HG02571 (cell line): ENCODE measurements around the gene FGF9.

Experiments
- ATAC-seq: cut with Tn5 transposase; IDR thresholded peaks from one replicate; pipeline ENCODE4 v1.9.1; 2021; ENCODE audit warnings: mild to moderate bottlenecking, moderate library complexity; ENCODE audit not compliant: unreplicated experiment

The FGF9 gene

GRCh38 chr13:21673789-21674489 is 3.1 kb downstream of the FGF9 start:
- peak; percentile 27 for ATAC-seq

GRCh38 chr13:21674490-21675009 is 3.7 kb downstream of the FGF9 start:
- ATAC-seq = no peak

DNA sequence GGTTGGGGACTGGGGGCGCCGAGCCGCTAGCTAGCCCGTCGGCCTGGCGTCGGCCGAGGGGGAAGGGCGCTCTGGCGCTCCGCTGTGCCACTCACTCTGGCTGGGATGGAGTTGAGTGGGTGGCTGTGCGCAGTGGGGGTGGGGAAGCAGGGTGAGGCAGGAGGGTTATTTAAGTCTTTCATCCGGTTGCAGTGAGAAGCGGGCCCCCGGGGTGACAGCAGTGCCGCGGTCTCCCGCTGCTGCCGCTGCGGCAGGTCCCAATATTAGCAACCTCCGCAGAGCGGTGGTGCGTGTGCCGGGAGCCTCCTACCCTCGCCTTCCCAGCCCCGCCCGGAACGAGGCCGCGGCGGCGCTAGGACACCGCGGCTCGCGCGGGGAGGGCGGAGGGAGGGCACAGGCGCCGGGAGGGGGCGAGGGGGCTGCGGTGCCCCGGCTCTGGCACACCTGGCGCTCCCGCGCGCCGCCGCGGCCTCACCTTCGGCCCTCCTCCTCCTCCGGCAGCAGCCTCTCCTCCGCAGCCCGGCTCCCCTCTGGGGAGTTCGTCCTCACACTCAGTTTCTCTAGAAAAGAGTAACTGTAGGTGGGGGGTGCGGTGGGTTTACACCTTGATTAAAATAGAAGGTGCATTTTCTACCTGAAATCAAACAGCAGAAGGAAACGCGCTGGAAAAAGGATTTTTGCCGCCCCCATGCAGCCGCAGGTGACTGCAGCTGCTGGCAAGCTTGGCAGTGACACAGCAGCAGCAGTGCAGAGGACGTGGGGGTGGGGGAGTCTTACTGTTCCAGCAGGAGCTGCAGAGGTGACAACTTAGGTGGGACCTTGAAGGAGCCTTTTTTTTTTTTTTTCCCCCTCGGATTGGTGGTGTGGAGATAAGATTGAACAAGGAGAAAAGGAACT is 4.5 kb downstream of the FGF9 start:
- no peak for ATAC-seq

GRCh38 chr13:21676611-21677021 is 5.7 kb downstream of the FGF9 start:
- ATAC-seq = no peak

- no peak for ATAC-seq
Observed at GRCh38 chr13:21677075-21677623, 6.3 kb downstream of the FGF9 start.

DNA sequence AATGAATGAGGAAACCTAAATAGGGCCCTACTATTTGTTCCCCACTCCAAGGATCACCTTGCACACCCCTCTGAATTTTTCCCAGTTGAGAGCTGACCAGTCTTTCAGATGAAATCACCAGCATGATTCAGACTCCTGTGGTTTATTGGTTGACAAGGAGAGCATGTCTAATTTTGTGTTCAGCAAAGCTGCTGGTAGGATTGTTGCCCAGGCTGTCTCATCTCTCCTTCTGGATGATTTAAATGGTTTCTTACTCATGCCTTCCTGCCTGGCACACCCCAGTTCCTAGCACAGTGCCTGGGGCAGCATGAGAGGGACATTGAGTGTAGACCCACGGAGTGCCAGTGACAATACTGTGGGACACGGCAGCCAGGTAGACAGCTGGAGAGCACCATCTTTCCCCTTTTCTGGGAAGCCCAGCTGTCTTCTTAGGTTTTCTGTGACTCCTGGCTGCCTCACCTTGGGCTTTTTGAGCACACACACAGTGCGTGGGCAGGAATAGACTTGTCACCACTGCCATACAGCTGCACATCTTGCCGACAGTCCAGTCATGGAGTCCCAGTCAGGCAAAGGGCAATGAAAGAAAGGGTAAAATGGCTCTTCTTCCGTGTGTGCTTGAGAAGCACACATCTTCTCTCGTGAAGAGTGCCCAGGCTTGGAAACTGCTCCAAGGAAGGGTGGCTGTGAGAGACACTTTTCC is 12.3 kb downstream of the FGF9 start:
- no peak for ATAC-seq

- no peak for ATAC-seq
Observed at GRCh38 chr13:21684576-21684975, 13.7 kb downstream of the FGF9 start.

- ATAC-seq = no peak
Observed at GRCh38 chr13:21685485-21686064, 14.7 kb downstream of the FGF9 start.

GRCh38 chr13:21686751-21687391 is 16.0 kb downstream of the FGF9 start:
- ATAC-seq = peak; percentile 98

DNA sequence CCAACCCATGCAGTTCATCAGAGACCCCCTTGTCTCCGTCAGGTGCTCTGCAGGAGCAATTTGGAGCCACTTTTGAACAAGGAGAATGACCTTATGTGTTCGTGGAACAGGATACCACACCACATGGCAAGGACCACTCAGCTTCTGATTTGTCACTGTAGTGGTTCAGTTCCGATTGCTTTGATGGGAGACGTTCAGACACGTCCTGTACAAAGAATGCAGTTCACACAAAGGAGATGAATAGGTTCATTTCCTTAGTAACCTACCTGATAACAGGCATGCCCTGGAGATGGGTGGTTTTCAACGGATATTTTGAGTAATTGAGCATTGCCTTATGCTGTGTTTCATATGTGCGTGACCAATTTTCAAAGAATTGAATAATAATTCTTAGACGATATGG is 17.2 kb downstream of the FGF9 start:
- ATAC-seq = no peak

DNA sequence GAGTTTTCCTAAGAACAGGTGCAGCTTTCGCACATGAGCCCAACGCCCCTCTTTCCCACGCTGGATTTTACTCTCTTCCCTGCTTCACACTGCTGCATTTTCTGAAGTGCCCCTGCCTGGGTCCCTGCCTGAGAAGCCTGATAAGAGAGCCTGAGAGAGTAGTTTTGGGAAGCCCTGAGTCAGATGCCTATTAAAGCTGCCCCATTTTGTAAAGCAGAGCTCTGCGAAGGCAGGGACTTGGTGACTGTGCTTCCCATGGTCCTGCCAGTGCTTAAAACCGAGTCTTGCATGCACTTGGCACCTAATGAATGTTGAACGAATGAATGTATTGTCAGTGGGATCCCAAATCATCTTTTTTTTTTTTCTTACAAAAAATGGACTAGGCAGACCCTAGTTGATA is 18.2 kb downstream of the FGF9 start:
- no peak for ATAC-seq

- no peak for ATAC-seq
Observed at GRCh38 chr13:21690955-21691354, 20.1 kb downstream of the FGF9 start.

DNA sequence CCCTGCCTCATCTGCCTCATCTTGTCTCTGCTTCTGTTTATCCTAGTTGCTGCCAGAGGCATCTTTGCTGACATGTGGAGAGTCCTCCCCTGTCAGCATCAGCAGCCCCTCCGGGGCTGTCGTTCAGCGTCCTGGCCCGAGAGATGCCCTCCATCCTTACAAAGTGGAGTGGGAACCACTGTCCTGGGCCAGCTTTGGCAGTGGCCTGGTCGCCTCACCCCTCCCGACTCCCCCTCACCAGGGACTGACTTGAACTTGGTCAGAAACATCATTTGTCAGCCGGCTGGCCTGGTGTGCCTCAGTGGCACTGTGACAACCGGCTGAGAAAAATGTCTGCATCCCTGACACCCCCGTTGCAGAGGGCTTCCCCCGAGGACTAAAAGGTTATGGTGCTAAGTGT is 20.6 kb downstream of the FGF9 start:
- ATAC-seq = no peak

- ATAC-seq = no peak
Observed at GRCh38 chr13:21691928-21692327, 21.1 kb downstream of the FGF9 start.

DNA sequence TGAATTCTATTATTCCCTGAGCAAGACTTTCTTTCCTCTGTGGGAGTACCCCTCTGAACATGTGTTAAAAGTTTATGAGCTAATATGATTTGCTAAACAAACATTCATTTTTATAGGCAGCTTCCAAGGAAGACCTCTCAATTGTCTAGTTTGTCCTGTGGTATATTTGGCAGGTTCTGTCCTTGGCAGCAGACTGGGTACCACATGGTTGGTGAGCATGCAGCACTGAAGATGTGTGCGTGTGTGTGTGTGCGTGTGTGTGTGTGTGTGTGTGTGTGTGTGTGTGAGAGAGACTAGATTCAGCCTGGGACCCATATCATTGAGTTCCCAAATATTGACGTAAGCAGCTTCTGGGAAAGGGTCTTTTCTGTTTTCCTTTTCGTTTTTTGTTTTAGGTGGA is 24.0 kb downstream of the FGF9 start:
- ATAC-seq = no peak

- no peak for ATAC-seq
Observed at GRCh38 chr13:21695546-21695945, 24.7 kb downstream of the FGF9 start.

DNA sequence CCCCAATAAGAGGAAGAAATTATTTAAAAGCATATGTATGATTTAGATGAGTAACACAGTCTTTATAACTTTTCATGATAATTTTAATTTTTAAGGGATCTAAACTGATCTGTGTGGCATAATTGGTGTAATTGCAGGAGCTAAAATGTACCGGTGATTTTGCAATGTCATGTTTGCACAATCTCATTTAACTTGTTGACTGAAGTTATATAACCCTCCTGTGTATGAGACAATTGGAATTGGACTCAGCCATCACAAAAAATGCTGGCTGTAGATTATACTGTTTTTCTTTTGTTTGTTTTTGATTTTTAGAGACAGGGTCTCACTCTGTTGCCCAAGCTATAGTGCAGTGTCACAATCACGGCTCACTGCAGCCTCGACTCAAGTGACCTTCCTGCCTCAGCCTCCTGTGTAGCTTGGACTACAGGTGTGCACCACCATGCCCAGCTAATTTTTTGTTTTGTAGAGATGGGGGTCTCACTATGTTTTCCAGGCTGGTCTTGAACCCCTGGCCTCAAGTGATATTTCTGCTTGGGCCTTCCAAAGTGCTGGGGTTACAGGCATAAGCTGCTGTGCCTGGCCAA is 26.1 kb downstream of the FGF9 start:
- no peak for ATAC-seq

DNA sequence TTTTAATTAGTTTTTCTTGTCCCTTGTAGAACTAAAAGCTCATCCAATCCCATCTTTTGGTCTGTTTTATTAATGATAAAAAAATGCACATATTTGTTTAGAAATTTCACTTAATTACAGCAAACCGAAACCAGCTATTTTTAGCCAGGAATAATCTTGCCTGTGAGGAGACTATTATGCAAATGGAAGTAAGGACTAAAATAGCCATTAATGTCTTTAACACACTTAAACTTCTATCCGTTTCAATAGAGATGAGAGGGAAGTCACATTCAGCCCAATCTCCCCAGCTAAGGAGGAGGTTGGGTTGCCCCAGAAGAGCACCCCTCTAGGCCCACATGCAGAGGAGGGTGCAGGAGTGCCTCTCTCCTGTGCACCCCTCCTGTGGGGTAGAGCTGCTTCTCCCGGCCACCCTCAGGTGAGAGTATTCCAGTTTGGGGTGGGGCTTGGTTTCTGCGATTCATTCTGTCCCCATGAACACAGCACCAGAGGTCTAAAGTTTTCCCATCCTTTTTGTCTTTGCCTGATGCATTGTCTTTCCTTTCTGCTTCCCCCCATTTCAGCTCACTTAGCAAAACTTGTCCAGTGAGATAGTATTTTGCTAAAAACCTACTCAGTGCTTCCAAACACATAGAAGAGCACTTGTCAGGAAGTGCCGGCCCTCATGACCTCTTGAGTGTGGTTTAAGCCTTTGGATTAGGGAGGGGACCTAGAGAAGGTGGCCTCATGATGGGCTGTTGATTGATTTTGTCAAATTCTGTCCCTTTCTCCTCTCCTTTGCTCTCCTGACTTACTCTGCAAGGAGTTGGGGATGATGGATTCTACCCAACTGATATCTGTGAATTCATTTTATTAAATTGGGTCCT is 28.2 kb downstream of the FGF9 start:
- no peak for ATAC-seq

DNA sequence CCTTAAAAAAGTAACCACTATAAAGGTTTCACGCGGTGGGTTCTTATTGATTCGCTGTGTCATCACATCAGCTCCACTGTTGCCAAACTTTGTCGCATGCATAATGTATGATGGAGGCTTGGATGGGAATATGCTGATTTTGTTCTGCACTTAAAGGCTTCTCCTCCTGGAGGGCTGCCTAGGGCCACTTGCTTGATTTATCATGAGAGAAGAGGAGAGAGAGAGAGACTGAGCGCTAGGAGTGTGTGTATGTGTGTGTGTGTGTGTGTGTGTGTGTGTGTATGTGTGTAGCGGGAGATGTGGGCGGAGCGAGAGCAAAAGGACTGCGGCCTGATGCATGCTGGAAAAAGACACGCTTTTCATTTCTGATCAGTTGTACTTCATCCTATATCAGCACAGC is 30.6 kb downstream of the FGF9 start:
- no peak for ATAC-seq
